Activated effector memory CD4-positive, alpha-beta T cell treated with anti-CD3 and anti-CD28 coated beads, Interleukin-2, amount 50 U/mL, for 16 hours (primary cell): ENCODE measurements around the gene HYDIN.
A peak's percentile ranks its signal among the peaks of the same experiment; 100 is the strongest.
"Not testable (repeated sequence)": the region's sequence is repeated elsewhere in the genome, so short reads cannot be mapped to it uniquely, and the experiment has no call there.

ENCODE experiments used
- DNase-seq: peaks from one replicate; pipeline ENCODE4 v3.0.0-alpha.2; 2020

Gene HYDIN

DNA sequence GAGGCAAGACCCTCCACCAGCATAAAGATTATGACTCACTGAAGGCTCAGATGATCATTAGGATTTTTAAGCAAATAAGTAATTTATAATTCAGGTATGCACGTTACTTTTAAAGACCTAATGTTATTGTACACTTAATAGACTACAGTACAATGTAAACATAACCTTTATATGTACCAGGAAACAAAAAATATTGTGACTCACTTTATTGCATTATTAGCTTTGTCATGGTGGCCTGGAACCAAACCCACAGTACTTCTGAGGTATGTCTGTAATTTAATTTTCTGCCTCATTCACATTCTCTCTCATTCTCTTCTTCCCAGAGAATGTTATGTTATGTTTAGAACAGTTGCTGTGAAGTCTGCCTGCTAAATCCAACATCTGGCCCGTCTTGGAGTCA, 407.8 kb downstream of the HYDIN start:
- not testable (repeated sequence) for DNase-seq

DNA sequence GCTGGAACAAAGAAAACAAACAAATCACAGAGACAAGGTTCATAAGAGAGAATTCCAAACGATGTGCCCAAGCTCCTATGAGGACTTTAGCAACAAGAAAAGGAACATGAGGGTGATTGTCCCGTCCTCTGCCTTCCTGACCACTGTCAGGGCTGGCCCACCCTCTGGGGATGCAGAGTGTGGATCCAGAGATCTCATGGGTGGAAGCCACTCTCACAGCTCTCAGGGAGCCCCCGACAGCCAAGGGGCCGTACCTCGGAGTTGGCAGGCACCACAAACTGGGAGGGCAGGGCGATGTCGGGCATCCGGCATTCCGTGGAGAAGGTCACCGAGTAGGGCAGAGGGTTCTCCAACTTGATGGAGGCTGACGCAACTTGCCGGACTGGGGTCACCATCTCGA, 412.4 kb downstream of the HYDIN start:
- not testable (repeated sequence) for DNase-seq

DNA sequence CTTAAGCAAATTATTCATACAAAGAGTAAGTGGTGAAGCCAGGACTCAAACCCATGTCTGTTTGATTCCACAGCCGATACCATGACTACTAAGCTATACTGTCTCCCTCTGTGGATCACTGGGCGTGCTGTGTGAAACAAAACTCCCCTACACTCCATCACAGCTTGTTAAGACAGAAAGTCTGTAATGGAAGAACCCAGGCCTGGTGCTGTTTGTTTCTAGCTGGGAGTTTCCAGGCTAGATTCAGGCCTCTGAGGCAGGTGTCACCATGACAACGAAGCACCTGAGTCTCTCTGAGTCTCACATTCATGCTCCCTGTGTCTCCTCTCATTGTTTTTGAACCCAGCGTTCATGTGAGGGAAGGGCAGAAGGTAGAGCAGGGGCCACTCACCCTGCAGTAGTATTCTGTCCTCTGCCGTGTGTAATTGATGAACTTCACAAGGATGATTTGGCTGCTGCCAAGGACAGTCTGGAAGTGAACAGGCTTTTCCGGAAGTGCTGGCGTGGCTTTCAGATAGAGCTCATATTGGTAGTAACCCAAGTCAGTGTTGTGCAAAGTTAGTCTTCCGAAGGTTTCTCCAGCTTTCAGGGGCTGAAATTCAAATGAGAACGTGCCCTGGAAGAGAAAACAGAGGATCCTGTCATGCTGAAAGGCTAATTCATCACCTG, 421.0 kb downstream of the HYDIN start:
- no peak for DNase-seq

DNA sequence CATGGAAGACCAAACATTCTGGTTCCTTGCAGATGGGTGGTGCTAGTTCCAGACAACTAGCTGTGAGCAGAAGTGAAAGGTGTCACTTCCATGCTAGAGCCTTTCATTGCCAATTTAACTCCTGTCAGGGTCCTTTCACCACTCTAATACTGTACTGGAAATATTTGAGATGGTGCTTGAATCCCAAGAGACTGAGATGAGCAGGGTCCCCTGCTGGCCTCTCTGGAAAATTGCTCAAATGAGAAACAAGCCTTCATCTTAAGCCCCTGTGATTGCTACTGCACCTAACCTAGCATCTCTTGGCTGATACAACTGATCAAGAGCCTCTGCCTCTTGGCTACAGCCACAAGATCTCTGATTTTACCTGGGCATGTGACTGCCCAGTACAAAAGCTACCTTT, 422.2 kb downstream of the HYDIN start:
- DNase-seq = no peak

DNA sequence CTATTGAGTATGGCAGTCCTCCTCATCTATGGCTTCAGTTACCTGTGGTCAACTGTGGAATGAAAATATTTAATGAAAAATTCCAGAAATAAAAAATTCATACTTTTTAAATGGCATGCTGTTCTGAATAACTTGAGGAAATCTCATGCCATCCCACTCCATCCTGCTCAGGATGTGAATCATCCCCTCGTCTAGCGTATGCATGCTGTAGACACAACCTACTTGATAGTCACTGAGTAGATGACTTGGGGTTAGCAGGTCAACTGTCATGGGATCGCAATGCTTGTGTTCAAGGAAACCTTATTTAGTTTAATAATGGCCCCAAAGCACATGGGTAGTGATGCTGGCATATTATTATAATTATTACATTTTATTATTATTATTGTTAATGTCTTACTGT, 424.7 kb downstream of the HYDIN start:
- DNase-seq = no peak

DNA sequence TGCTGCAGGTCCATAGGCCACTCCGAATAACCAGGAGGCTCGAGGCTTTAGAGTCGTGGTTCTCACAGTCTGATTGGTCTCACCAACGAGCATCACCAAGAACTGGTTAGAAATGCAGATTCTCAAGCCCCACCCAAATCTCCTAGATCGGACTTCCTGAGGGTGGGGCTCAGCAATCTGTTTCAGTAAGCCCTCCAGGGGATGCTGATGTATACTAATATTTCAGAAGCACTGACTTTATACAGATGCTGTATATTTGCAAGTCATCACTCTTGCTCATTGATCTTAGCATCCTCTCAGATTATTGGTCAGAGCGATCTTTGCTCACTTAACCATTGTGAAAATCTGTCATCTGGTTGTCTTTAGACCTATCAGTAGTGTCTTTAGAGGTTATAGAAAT, 425.1 kb downstream of the HYDIN start:
- no peak for DNase-seq

DNA sequence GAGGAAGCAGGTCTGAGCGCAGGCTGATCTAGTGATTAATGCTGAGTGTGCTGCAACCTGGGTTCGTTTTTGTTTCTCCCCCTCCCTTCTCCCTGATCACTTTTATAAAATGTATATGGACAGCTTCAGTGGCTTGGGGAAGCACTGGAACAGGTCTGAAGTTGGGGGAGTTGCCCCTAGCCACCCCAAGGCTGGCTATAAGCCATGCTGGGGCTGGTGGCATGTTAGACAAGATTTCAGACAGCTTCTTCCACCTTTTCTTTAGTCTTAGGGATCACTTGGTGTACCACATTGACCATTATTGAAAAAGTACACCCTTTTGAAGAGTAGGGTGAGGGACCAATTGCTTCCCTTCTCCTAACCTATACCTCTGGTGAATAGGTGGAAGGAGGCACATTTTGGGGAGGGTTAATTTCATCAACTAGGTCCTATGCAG, 425.8 kb downstream of the HYDIN start:
- no peak for DNase-seq

DNA sequence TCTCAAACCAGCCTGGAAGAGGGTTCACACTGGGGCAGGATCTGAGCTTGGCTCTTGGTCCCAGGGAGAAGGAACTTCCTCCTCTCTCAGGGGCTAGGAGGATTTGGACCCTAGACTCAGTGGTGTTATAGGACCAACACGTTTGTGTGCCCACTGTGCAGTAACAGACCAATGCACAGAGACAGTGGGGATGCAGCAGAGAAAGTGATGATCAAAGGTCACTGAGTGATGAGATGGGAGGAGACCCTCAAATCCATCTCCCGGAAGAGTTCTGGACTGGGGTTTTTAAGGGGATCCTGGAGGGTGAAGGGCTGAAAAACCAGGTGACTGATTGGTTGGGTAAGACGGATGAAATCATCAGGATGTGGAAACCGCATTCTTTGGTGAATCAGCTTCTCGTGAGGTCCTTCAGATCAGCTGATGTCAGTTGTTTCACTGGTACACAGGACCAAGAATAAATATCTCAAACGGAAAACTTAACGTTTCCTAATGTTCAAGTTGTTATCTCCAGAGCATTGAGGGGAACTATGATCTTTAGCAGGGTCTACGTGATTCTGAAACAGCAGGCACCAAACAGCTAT, 426.3 kb downstream of the HYDIN start:
- no peak for DNase-seq

DNA sequence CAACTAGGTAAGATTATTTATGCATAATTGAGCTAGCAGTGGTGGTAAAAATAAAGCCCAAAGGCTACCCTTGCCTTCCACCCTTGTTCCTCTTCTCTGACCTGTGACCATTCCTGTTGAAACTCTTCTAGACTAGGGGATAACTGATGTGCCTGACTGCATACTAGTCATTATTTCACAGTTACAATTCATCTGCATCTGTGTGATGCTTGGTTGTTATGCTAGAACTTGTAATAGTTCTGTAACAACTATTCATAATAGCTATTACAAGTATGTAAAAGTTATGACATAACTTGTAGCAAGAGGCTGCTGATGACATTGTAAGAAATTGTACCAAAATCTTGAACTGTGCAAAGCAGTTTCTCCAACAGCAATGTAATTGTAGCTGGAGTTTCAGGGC, 427.2 kb downstream of the HYDIN start:
- no peak for DNase-seq

DNA sequence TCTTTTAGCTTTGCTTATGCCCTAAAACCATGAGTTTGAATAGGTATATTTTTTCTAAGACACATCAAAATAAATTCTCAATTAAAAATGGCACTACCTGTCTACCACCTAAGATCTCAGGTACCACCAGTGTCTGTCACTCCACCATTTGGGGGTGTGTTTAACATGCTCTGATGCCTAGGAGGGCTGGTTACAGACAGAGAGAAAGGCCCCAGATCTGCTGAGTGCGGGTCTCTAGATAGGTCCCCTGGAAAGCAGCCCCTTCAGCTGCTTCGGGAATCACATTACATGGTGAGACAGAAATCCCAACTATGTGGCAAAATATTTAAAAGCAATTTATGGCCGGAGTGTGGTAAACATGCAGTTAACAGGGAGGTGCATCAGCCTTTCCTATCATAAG, 428.9 kb downstream of the HYDIN start:
- DNase-seq = no peak

DNA sequence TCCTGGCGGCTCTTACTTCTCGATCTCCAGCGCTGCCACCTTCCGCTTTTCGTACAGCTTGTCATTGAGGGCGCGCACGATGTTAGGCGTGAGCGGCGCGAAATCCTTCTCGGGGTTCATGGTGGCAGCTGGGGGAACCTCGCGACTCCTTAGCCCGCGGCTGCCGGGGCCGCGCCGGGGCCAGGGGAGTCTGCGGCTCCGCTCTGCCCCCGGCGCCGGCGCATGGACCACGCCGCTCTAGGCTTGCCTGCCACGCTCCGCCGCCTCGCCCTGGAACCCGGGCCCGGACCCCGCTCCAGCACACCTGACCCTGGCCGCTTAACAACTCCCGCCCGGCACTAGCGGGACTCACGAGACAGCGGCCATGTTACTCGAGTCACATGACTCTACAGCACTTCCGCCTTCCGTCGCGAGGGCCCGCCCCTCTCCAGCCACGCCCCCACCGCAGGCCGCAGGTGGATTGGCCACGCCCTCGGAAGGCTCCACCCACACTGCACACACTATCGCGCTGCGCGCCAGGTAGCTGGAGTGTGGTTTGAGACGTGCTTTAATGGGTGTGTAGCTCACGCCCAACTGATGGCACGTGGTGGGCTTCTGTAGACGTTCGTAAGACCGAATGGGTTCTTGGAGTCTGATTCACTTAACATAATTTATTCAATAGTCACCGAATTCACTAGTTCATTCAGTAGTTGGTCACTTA, 429.6 kb downstream of the HYDIN start, which contains the start of gene VAC14:
Gene VAC14 (minus strand): TSS at position 378 of the 700 bp plus-strand sequence. CDS start 258 bp downstream, at position 120.
- peak; percentile 99 for DNase-seq

DNA sequence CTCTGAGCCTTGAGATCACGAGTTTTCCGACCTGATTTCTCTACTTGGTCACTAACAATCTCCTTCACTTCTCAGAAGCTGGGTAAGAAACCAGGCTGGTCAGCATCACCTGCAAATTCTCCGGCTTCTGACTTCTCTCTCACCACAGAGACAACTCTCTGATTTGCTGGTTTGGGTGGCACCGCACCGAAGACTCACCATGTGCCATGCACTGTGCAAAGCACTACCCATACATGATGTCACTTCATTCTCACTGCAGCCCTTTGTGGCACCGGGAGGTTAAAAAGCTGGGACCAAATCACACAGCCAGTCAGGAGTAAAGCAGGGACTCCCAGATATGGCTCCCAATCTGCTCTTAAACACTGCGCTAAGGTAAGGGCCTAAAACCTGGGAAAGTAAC, 430.2 kb downstream of the HYDIN start:
- DNase-seq = no peak

DNA sequence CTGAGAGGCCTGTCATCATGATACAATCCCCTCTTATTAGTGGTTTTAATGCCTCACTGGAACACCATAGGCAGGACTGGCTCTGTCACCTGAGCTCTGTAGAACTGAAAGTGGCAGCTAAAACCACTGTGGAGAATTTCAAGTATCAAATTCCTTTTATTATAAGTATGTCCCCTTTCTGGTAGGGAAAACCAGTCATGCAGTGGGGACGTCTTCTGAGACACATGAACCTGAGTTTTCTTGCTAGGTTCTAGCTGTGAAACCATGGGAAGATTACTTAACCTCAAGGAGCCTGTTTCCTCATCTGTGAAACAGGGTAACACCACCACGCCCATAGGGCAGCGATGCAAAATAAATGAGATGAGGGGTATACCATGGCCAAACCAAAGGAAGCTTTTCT, 434.2 kb downstream of the HYDIN start:
- DNase-seq = no peak

DNA sequence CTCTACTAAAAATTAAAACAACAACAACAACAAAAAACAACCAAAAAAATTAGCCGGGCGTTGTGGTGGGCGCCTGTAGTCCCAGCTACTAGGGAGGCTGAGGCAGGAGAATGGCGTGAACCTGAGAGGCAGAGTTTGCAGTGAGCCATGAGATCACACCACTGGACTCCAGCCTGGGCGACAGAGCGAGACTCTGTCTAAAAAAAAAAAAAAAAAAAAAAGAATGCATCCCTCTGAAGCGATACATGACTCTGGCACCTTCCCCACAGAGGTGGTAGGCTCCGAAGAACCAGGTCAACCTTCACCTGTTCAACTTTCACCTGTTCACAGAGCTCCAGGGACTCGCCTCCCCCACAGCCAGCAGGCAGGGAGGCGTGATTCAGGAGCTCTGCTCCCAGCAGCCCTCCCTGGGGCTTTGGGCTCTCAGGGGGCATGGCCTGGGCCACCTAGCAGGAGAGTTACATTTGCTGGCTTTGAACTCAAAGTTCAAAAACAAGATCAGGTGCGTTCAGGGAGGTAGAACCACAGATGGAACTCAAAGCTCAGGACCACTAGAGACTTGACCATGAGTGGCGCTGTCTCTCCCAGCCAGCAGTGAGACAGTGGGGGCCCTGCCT, 435.1 kb downstream of the HYDIN start:
- DNase-seq = no peak

DNA sequence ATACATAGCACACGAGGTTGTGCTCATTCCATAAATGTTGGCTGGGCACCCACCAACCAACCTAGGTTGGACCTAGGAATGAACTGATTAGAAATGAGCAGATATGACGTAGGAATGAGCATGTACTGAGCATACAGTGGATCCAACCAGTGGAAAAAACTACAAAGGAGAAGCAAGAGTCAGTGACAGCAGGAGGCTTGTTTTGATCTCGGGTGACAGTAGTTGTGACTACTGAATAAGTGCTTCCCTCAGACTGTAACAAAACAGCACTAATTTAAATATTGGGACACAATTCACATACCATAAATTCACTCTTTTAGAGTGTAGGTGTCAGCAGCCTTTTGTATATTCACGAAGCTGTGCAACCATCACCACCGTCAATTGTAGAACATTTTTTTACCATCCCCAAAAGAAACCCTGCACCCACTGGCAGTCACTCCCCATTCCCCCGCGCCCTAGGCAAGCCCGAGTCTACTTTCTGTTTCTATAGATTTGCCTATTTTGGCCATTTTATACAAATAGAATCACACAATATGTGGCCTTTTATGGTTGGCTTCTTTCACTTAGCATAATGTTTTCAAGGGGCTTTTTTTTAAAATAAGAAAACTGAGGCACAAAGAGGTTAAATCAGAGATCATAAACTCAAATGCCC, 436.5 kb downstream of the HYDIN start:
- DNase-seq = no peak

DNA sequence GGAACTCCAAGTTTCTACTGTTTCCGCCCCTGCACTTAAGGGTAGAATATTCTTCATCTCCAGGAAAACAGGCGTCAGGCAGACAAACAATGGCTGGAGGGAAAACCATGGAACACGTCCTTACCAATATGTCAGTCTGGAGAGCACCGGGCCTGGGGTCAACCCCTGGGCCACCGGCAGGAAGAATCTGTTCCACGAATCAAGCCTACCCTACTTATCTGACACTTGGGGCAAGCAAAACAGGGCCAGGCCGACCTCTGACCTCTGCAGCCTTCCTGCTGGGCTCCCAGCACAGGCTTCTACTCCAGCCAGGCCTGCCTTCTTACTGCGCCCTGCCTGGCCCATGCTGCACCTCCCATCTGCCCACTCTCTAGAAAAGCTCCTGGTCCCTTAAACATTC, 439.7 kb downstream of the HYDIN start:
- no peak for DNase-seq

DNA sequence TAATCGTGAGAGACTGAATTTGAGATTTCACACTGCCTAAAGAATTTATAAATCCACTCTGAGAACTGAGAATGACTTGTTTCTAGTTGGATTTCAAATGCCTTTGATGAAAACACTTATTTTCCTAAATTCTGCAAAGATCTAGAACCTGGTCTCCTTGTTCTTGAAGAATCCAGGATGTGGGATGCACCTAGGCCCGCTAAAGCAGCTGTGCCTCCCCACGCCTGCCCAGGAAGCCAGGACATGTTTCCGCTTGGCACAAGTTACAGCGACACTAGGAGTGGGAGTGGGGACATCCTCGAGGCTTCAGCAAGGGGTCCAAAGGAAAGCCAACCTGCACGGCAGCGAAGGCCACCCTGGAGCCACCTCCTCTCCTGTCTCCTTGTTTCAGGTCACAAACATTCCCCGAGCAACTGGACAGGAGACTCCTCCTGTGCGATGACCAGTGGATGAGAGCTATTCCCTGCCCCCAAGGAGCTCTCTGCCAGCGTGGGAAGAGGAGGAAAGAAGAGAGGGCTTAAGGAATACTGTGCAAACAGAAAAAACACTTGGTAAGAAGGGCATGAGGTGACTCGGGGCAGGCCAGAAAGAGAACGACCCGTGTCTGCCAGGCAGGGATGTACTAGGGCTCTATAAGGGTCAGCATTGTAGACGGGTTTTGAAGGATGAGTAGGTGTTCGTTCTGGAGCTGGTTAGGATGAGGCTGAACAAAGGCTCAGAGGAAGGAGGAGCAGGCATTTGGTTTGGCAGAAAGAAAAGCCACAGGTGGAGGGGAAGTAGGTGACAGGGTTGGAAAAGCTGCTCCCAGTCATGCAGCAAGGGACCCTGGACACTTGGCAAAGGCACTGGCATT, 440.7 kb downstream of the HYDIN start:
- DNase-seq = no peak

DNA sequence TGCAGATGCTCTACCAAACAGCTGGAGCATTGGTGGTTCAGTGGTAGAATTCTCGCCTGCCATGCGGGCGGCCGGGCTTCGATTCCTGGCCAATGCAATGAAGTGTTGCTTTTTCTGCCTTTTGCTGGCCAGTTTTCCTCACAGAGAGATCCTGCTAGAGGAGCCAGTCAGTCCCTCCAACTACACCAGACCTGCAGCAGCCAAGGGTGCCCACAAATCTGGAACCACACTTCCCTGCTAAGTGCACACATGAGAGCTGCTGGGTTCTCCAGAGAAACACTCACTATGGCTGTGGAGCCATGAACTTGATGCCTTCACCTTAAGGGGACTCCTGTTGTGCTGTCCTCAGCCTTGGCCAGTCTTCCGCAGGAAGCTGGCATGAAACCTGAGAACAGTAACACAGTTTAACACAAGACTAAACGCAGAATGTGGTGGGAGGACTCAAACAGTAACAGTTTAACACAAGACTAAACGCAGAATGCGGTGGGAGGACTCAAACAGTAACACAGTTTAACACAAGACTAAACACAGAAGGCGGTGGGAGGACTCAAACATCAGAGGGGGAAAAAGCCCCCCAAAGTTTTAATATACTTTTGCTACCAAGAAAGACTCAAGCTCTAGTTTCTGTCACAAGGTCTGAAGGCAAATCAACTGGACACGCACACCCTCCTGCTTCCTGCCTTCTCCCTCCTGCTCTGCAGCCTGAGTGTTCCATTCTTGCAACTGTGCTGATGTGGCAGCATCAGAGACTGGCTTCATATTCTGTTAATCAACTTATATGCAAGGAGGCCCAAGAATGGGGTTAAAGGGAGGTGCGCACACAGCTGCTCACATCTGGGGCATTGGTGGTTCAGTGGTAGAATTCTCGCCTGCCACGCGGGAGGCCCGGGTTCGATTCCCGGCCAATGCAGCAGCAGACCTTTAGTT, 441.6 kb downstream of the HYDIN start:
- no peak for DNase-seq

DNA sequence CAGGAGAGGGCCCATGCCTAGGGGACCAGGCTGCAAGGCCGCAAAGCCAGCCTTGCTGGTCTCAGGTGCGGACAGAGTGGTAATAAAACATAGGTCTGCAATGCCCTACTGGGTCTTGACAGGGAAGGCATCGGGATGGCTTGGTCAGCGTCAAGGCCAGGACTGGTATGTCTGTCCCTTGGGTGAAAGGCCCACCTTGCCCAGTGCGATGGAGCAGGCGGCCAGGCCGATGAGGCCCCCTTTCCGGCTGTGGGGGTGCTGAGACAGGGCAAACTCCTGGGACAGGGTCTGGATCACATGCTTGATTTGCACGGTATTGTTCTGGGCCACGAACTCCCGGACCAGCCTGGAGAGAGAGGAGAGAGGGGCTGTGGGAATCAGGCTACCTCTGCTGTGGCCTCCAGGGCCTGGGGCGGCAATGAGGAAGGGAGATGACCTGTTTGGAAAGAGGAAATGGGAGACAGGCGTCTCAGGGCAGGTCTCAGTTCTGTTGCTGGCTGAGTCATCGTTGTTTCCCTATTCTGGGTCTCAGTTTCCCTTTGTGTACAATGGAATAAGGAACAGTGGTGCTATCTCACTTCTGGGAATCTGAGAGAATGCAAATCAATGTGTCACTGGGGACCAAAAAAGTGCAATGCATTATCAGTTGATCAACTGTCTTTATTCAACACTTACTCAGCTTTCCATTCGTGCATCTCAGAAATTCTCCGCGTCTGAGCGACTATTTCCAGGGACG, 444.3 kb downstream of the HYDIN start:
- DNase-seq = no peak
